NCI-H774 (cell line): ENCODE data around the gene CHRDL1.
"Not testable (repeated sequence)": the region's sequence is repeated elsewhere in the genome, so short reads cannot be mapped to it uniquely, and the experiment has no call there.

ENCODE experiments used
- DNase-seq: peaks from one replicate; lab custom pipeline; 2025; lab: John Stamatoyannopoulos, UW

Gene CHRDL1

GRCh38 chrX:110795645-110796406 lies at the start of gene CHRDL1:
Gene CHRDL1, minus strand, starts transcription at chrX:110795817. Its CDS starts 3,636 bp downstream, at chrX:110792181.
- DNase-seq = peak; percentile 59

DNA sequence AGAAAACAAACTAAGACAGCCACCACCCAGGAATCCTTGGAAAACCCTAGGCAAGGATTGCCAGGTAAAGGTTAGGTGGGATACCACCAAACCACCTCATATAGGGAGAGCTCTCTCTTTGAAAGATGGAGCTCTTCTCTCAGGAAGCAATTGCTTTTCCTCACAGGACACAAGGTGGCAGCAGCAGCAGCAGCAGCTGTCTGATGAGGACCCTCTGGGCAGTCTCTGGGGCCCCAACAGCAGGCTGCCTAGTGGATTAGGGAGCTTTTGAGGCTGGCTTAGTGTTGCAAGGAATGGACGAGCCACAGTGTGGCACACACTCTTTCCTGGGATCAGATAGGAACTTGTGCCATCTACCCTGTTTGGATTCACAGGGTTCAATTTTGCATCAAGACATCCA lies 41.4 kb upstream of the CHRDL1 start:
- DNase-seq = no peak

DNA sequence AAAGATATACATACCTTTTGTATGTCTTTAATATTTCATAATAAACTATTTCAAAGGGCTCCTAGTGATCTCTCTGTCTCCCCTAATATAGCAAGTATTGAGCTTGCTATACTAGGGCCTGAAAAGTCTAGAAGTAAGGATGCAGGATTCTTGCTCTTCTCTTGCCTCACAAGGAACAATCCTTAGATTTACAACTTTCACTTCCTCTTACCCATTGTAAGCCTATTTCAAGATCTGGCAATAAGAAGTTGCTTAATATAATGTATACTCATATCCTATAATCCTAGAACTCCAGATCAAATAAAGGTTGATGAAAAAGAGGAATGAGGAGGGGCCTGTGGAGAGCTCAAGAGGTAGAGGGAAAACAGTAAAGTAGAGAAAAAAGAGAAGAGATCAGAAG lies 40.8 kb upstream of the CHRDL1 start:
- DNase-seq = no peak

- DNase-seq = no peak
These were observed 40.4 kb upstream of the CHRDL1 start for GRCh38 chrX:110836001-110836400.

- no peak for DNase-seq
These were observed 30.4 kb upstream of the CHRDL1 start for GRCh38 chrX:110825972-110826371.

- not testable (repeated sequence) for DNase-seq
These were observed 20.9 kb upstream of the CHRDL1 start for GRCh38 chrX:110816543-110816942.

GRCh38 chrX:110806145-110806544 lies 10.5 kb upstream of the CHRDL1 start:
- no peak for DNase-seq

DNA sequence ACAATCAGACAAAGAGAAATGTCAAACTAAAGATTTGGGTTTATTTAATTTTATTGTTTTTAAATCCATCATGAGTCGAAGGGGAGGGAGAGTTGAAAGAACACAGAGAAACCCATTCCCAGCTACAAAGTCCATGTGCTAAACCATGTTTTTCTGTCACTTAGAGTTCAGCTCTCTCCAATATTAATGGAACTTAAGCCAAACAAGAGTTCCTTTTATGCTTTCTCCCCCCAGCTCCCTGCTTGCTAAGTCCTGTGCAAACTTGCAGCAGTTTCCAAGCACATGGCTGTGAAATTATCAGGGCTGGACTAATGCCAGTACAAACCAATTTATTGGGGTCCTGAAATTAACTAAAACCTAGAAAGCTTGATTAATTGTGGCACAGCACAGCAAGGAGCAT lies 9.7 kb upstream of the CHRDL1 start:
- no peak for DNase-seq

- DNase-seq = no peak
These were observed 8.8 kb upstream of the CHRDL1 start for GRCh38 chrX:110804446-110804845.

- no peak for DNase-seq
These were observed 7.9 kb upstream of the CHRDL1 start for GRCh38 chrX:110803506-110803905.

DNA sequence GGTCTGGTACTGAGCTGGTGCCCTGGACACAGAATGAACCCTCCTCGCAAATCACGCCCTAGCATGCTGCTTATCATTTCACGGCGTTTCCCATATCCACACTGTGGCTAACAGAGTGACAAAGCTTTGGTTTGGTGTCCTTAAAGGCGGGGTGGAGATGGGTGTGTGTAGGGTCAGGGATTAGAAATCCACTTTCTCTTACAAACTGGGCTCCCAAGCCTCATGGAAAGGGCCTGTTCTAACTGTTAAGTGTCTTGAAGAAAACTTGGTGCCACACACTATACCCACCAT lies 735 bp upstream of the CHRDL1 start:
- DNase-seq = no peak

- no peak for DNase-seq
These were observed 1.0 kb downstream of the CHRDL1 start for GRCh38 chrX:110794601-110795000.

GRCh38 chrX:110791071-110791470 lies 4.5 kb downstream of the CHRDL1 start:
- no peak for DNase-seq

DNA sequence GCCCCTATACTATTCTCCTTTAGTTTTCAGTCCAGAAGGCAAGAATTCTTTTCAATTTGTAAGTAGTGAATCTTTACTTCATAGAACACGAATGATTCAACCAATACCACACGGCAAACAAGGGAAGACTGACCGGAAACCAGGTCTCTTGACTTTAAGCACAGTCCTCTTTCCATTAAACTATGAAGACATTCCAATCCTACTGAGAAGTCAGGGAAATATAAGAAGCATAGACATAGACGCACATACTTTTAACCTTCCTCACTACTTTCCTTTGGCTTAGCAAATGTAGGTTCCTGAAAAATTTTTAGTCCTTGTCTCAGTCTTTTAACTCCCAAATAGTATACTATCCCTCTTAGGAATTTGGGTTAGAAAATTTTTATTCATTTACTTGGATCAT lies 9.1 kb downstream of the CHRDL1 start:
- no peak for DNase-seq

- no peak for DNase-seq
These were observed 35.8 kb downstream of the CHRDL1 start for GRCh38 chrX:110759785-110760184.

DNA sequence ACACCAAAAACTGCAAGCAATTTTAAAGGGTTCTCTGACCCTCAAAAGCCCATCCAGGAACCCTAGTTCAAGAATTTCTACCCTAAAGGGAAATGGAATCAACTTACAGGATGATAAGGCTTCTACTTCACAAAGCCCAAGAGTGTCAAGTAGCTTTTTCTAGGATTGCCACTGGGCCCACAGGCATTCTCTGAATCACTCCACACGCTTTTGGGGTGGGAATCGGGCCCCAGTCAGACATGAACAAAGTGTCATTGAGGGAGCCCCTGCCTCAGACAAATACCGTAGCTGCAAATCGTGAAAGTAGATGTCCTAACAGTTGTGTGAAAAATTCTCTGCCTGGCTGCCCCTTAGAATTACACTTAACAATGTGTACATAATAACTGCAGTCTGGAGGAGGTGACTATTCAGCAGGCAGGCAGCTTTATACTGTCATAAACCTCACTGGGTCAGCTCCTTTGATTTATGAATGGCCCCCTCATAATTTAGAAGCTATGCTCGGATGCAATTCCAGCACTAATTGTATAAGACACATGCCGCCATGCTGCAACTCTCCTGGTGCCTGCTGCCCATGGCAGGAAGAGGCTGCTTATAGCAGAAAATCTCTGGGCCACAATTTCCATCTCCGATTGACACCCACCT lies 36.7 kb downstream of the CHRDL1 start:
- no peak for DNase-seq

GRCh38 chrX:110755611-110756010 lies 40.0 kb downstream of the CHRDL1 start:
- no peak for DNase-seq

DNA sequence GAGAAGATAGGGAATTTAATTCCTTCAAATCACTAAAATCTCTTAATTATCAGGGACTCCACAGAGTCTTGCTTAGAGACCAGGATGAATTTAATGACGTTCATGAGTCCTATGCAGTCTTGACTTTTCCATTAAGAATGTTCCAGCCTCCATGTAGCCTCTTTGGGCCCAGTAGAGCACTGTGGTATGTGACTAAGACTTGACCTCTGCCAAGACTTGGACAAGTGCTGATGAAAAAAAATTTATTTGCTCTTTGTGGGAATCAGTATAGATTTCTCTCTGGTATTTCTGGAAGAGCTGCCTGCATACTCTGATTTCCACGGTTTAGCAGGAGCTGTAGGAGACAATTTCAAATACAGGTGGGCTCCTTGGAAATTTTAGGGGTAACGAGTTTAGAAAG lies 40.6 kb downstream of the CHRDL1 start:
- no peak for DNase-seq

GRCh38 chrX:110750526-110751189 lies 45.0 kb downstream of the CHRDL1 start:
- DNase-seq = no peak

GRCh38 chrX:110748256-110748806 lies 47.3 kb downstream of the CHRDL1 start:
- no peak for DNase-seq

DNA sequence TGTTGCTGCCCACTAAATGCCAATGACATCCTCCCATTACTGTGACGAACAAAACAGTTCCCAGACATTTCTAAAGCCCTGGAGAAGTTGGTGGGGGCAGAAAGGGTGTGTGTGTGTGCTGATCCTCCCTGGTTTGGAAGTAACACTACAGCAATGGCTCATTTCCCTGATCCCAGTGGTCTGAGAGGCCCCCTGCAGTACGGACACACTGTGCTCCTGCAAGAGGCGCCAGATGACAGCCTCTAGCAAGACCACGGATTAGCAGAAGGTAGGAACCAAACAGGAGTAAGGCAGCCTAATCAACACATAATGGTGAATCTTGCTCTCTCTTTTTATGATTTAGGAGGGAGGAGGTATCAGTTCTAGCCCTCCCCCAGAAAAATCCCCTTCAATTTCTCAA lies 49.6 kb downstream of the CHRDL1 start:
- DNase-seq = no peak

- DNase-seq = no peak
These were observed 50.3 kb downstream of the CHRDL1 start for GRCh38 chrX:110745288-110745687.

DNA sequence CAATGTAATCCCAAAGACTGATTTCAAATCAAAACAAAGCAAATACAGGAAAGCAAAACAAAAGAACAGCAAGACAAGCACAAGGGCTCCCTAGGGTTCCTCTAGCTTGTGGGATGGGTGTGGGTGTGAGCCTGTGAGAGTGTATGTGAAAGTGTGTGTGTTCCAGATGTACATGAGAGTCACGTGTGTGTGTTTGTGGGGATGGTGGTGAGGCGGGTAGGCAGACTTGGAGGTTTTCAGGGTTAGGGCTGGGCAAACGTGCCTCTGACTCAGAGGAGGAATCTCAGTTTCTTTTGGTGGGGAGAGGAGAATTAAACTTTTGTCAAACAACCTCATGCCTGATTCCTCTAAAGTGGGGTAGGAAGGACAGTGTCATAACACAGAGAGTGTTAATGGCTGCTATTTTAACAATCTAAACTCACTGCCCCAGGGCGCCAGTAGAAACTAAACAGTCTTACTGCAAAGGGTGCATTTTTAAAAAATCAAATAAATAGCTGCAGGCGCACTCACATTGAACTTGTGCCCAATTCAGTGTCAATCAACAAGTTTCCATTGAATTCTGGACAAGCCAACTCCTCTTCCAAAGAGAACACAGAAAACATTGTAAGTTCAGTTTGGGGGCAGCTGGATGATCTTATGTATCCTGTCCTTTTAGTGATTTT lies 51.8 kb downstream of the CHRDL1 start:
- DNase-seq = no peak
